ENCODE measurements around the gene SRXN1. TPM values are rescaled to one million over a fixed set of nuclear protein-coding genes. Genes with fewer than 3 reads are reported as not detected.
A peak's percentile ranks its signal among the peaks of the same experiment; 100 is the strongest.

The SRXN1 gene
- total and polyA plus RNA-seq, 2 experiments from 2014 or later: 58.6 to 94.1 TPM

GRCh38 chr20:608970-609369 is 44.0 kb downstream of the SRXN1 start:
- Histone ChIP-seq H3K4me3 (no peak overlapping the region), H3K79me2 (ENCODE audit: insufficient read depth) (no peaks in the 10 kb centered on the region), H3K27ac (no peak overlapping the region), H3K36me3 (ENCODE audit: low read depth) (no peaks in the 10 kb centered on the region), H2AFZ (no peak overlapping the region), H3K9me3 (ENCODE audit: low read depth) (no peaks in the 10 kb centered on the region), H3K4me2 (ENCODE audit: unreplicated experiment) (no peak overlapping the region), H3K4me1 (ENCODE audit: insufficient read depth) (no peaks in the 10 kb centered on the region), H4K20me1 (ENCODE audit: insufficient read depth) (no peaks in the 10 kb centered on the region), H3F3A (ENCODE audit: insufficient read depth) (no peaks in the 10 kb centered on the region), H3K9ac (no peak overlapping the region), H3K27me3 (replicated peaks; ENCODE audit: insufficient read depth) (peaks cover 58% of the 10 kb centered on the region), H3K9me2 (ENCODE audit: insufficient read depth) (no peaks in the 10 kb centered on the region)
- peak; percentile 85 for TF ChIP-seq EZH2 (IDR thresholded peaks at IDR 0.05; ENCODE audit: insufficient read depth, poor library complexity, severe bottlenecking)
- TF ChIP-seq EZH2phosphoT487 (IDR thresholded peaks at IDR 0.05; ENCODE audit: insufficient read depth, low read depth): no peak
- DNase-seq: no peak
- WGBS, 2 experiments (ENCODE audit: low coverage in 1 of 2, low lambda C conversion rate in 2 of 2, missing lambda C conversion rate in 2 of 2): 71 to 77% methylated on average over 8 of the region's 8 CpGs
- in situ Hi-C loops (cut with MboI): no loop called here

- Histone ChIP-seq H3K9me2 (ENCODE audit: insufficient read depth) (no peaks in the 10 kb centered on the region), H3K9me3 (ENCODE audit: low read depth) (no peaks in the 10 kb centered on the region), H3K79me2 (ENCODE audit: insufficient read depth) (no peaks in the 10 kb centered on the region), H3K4me1 (ENCODE audit: insufficient read depth) (no peaks in the 10 kb centered on the region), H3K9ac (no peak overlapping the region), H3K36me3 (ENCODE audit: low read depth) (no peaks in the 10 kb centered on the region), H2AFZ (no peak overlapping the region), H3K27me3 (replicated peaks; ENCODE audit: insufficient read depth) (peaks cover 45% of the 10 kb centered on the region), H3K27ac (no peak overlapping the region), H4K20me1 (ENCODE audit: insufficient read depth) (no peaks in the 10 kb centered on the region), H3K4me3 (no peak overlapping the region), H3K4me2 (ENCODE audit: unreplicated experiment) (no peak overlapping the region), H3F3A (ENCODE audit: insufficient read depth) (no peaks in the 10 kb centered on the region)
- WGBS, 2 experiments (ENCODE audit: low coverage in 1 of 2, low lambda C conversion rate in 2 of 2, missing lambda C conversion rate in 2 of 2): 76 to 88% methylated on average over 6 of the region's 6 CpGs
- no peak for DNase-seq
- in situ Hi-C loops (cut with MboI): no loop called here
- TF ChIP-seq EZH2 (IDR thresholded peaks at IDR 0.05; ENCODE audit: insufficient read depth, poor library complexity, severe bottlenecking) (no peak), EZH2phosphoT487 (IDR thresholded peaks at IDR 0.05; ENCODE audit: insufficient read depth, low read depth) (no peak)
Measured at GRCh38 chr20:607476-607875, 45.5 kb downstream of the SRXN1 start.

GRCh38 chr20:605237-605636 is 47.8 kb downstream of the SRXN1 start:
- whole genome bisulfite sequencing, 2 experiments (ENCODE audit: low coverage in 1 of 2, low lambda C conversion rate in 2 of 2, missing lambda C conversion rate in 2 of 2): 62 to 67% methylated on average over 5 of the region's 5 CpGs
- no peaks in the 10 kb centered on the region for H3K79me2 ChIP-seq (ENCODE audit: insufficient read depth)
- no peak overlapping the region for H3K9ac ChIP-seq
- H3K36me3 ChIP-seq (ENCODE audit: low read depth): no peaks in the 10 kb centered on the region
- no peak overlapping the region for H3K4me3 ChIP-seq
- no peaks in the 10 kb centered on the region for H3K9me2 ChIP-seq (ENCODE audit: insufficient read depth)
- no peaks in the 10 kb centered on the region for H3K9me3 ChIP-seq (ENCODE audit: low read depth)
- in situ Hi-C loops (cut with MboI): no loop called here
- H3K4me1 ChIP-seq (ENCODE audit: insufficient read depth): no peaks in the 10 kb centered on the region
- no peaks in the 10 kb centered on the region for H3F3A ChIP-seq (ENCODE audit: insufficient read depth)
- peaks cover 23% of the 10 kb centered on the region for H3K27me3 ChIP-seq (replicated peaks; ENCODE audit: insufficient read depth)
- TF ChIP-seq EZH2 (IDR thresholded peaks at IDR 0.05; ENCODE audit: insufficient read depth, poor library complexity, severe bottlenecking) (no peak), EZH2phosphoT487 (IDR thresholded peaks at IDR 0.05; ENCODE audit: insufficient read depth, low read depth) (no peak)
- no peak overlapping the region for H3K27ac ChIP-seq
- DNase-seq: no peak
- H4K20me1 ChIP-seq (ENCODE audit: insufficient read depth): no peaks in the 10 kb centered on the region
- no peak overlapping the region for H2AFZ ChIP-seq
- H3K4me2 ChIP-seq (ENCODE audit: unreplicated experiment): no peak overlapping the region

GRCh38 chr20:603116-603640 is 49.8 kb downstream of the SRXN1 start:
- in situ Hi-C loops (cut with MboI): no loop called here
- Histone ChIP-seq H3K9me2 (ENCODE audit: insufficient read depth) (no peaks in the 10 kb centered on the region), H3K36me3 (ENCODE audit: low read depth) (no peaks in the 10 kb centered on the region), H3K9me3 (ENCODE audit: low read depth) (no peaks in the 10 kb centered on the region), H3K9ac (no peak overlapping the region), H2AFZ (no peak overlapping the region), H3F3A (ENCODE audit: insufficient read depth) (no peaks in the 10 kb centered on the region), H3K27ac (no peak overlapping the region), H4K20me1 (ENCODE audit: insufficient read depth) (no peaks in the 10 kb centered on the region), H3K4me1 (ENCODE audit: insufficient read depth) (no peaks in the 10 kb centered on the region), H3K27me3 (replicated peaks; ENCODE audit: insufficient read depth) (peaks cover 13% of the 10 kb centered on the region), H3K4me3 (no peak overlapping the region), H3K4me2 (ENCODE audit: unreplicated experiment) (no peak overlapping the region), H3K79me2 (ENCODE audit: insufficient read depth) (no peaks in the 10 kb centered on the region)
- 45 to 51% methylated on average over 8 of the region's 8 CpGs for WGBS, 2 experiments (ENCODE audit: low coverage in 1 of 2, low lambda C conversion rate in 2 of 2, missing lambda C conversion rate in 2 of 2)
- TF ChIP-seq EZH2phosphoT487 (IDR thresholded peaks at IDR 0.05; ENCODE audit: insufficient read depth, low read depth) (no peak), EZH2 (IDR thresholded peaks at IDR 0.05; ENCODE audit: insufficient read depth, poor library complexity, severe bottlenecking) (no peak)
- no peak for DNase-seq
